CD4-positive, CD25-positive, alpha-beta regulatory T cell (primary cell): ENCODE results near the gene UBR4. TPM values are rescaled to one million over a fixed set of nuclear protein-coding genes. Genes with fewer than 3 reads are reported as not detected.
"Not testable (repeated sequence)": the region's sequence is repeated elsewhere in the genome, so short reads cannot be mapped to it uniquely, and the experiment has no call there.

Source experiments
- ATAC-seq, 2 donors: fragments of 150-1000 bp; cut with Tn5 transposase; one replicate each; pipeline ENCODE4 v1.10.0; 2021; ENCODE audit warnings: low read depth in 2 of 2, moderate number of reproducible peaks in 2 of 2, moderate library complexity in 1 of 2
- DNase-seq, 3 donors: peaks; one replicate each; pipeline versions ENCODE4 v3.0.0 to v3.0.0-alpha.2; 2012 to 2022; ENCODE audit warnings: mixed read lengths in 1 of 3
- H3K27ac ChIP-seq: one replicate; pipeline ENCODE4 v1.7.0; 2013; ENCODE audit warnings: mild to moderate bottlenecking, low read length; ENCODE audit not compliant: insufficient read depth, poor library complexity, severe bottlenecking
- H3K27me3 ChIP-seq: one replicate; pipeline ENCODE4 v1.7.0; 2013; ENCODE audit warnings: low read length; ENCODE audit not compliant: control insufficient read depth, insufficient read depth
- H3K36me3 ChIP-seq: one replicate; pipeline ENCODE4 v1.7.0; 2013; ENCODE audit warnings: mild to moderate bottlenecking, low read length, moderate library complexity; ENCODE audit not compliant: control insufficient read depth, insufficient read depth
- H3K4me1 ChIP-seq: 2 replicates; pipeline ENCODE4 v1.7.0; 2013; ENCODE audit warnings: mild to moderate bottlenecking, low read length; ENCODE audit not compliant: insufficient read depth, control insufficient read depth, poor library complexity, severe bottlenecking
- H3K4me3 ChIP-seq: one replicate; pipeline ENCODE4 v1.7.0; 2013; ENCODE audit warnings: low read depth, mild to moderate bottlenecking, low read length, moderate library complexity
- H3K9me3 ChIP-seq, 2 experiments: 1 replicate in 1 of 2; 2 replicates in 1 of 2; pipeline ENCODE4 v1.7.0; 2013; ENCODE audit warnings: low read length in 2 of 2, mild to moderate bottlenecking in 1 of 2, moderate library complexity in 1 of 2; ENCODE audit not compliant: control insufficient read depth in 2 of 2
- H3K27ac Mint-ChIP-seq, 3 donors: one replicate each; pipeline ENCODE4 v1.8.0; 2020 to 2022; ENCODE audit warnings: mild to moderate bottlenecking in 3 of 3, mixed read lengths in 3 of 3, moderate library complexity in 2 of 3
- H3K27me3 Mint-ChIP-seq: one replicate; pipeline ENCODE4 v1.8.0; 2022; ENCODE audit warnings: mild to moderate bottlenecking, mixed read lengths
- H3K36me3 Mint-ChIP-seq: one replicate; pipeline ENCODE4 v1.8.0; 2020; ENCODE audit warnings: mixed read lengths
- H3K4me1 Mint-ChIP-seq, 4 donors: one replicate each; pipeline ENCODE4 v1.8.0; 2020 to 2022; ENCODE audit warnings: mixed read lengths in 4 of 4, mild to moderate bottlenecking in 1 of 4
- H3K4me3 Mint-ChIP-seq, 4 donors: one replicate each; pipeline ENCODE4 v1.8.0; 2020 to 2022; ENCODE audit warnings: mild to moderate bottlenecking in 4 of 4, mixed read lengths in 4 of 4, moderate library complexity in 3 of 4
- H3K9me3 Mint-ChIP-seq, 7 donors: one replicate each; pipeline ENCODE4 v1.8.0; 2020 to 2022; ENCODE audit warnings: mixed read lengths in 7 of 7, mild to moderate bottlenecking in 3 of 7, moderate library complexity in 2 of 7
- polyA plus RNA-seq, 4 donors: library from polyadenylated mRNA; unstranded; fragments of 300-500 nt; fragmentation: Illumina TruSeq; gene quantifications; one replicate each; pipeline ENCODE4 v1.2.3, GENCODE V29; 2021
- total RNA-seq: library from RNA; stranded (reverse); gene quantifications from one replicate; pipeline ENCODE4 v1.2.3, GENCODE V29; 2022

UBR4 gene
- total RNA-seq, result 173 TPM
- polyA plus RNA-seq, result 10 to 100 TPM in 3 of 4 donors, 1 to 10 TPM in 1; 9.9 to 17.2 (median 12.2) TPM

GRCh38 chr1:19209990-19210771 is at the start of gene UBR4:
Gene UBR4, minus strand, starts transcription at chr1:19210266. Its CDS starts 18 bp downstream, at chr1:19210248.
- Mint-ChIP-seq H3K4me3 (peak within 1 kb of the TSS; percentile 96 to 97 (median 96)), H3K27me3 (peaks cover 4% of the 10 kb centered on the region), H3K36me3 (peaks cover 8% of the 10 kb centered on the region), H3K4me1 (peaks cover 19 to 87% (median 60%) of the 10 kb centered on the region in 4 donors), H3K27ac (peak within 1 kb of the TSS; percentile 99 to 100 (median 99)), H3K9me3 (peaks cover 0 to 2% (median 0%) of the 10 kb centered on the region in 7 donors)
- H3K27me3 ChIP-seq, result no peaks in the 10 kb centered on the region
- no peaks in the 10 kb centered on the region for H3K9me3 ChIP-seq
- peak within 1 kb of the TSS; percentile 95 for H3K27ac ChIP-seq
- ATAC-seq, result peak; percentile 90 to 96
- H3K4me3 ChIP-seq, result peak within 1 kb of the TSS; percentile 93
- peaks cover 52% of the 10 kb centered on the region for H3K4me1 ChIP-seq
- peak; percentile 96 to 97 (median 96) for DNase-seq
- peaks cover 8% of the 10 kb centered on the region for H3K36me3 ChIP-seq

DNA sequence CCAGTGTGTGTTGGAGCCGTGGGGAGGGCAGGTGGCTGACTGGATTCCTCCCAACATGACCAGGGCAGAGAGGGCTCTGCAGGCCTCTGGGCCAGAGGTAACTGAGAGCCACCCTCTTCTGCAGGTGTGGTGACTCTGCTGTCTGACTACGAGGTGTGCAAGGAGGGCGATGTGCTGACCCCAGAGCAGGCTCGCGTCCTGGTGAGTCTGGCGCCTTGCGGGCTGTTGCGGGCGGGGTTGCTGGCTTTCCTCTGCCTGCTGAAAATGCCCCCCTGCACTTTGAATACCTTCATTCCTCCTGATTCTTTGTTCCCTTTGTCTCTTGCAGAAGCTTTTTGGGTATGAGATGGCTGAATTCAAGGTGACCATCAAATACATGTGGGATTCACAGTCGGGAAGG is 48.3 kb upstream of the UBR4 start:
- no peak for DNase-seq
- H3K27me3 Mint-ChIP-seq, result no peaks in the 10 kb centered on the region
- Histone ChIP-seq H3K27me3 (no peaks in the 10 kb centered on the region), H3K9me3 (no peaks in the 10 kb centered on the region), H3K27ac (no peak overlapping the region), H3K4me1 (peaks cover 5% of the 10 kb centered on the region), H3K36me3 (peaks cover 53% of the 10 kb centered on the region), H3K4me3 (no peak overlapping the region)
- H3K27ac Mint-ChIP-seq, result no peak overlapping the region
- peak overlapping the region in 1 of 4 donors; percentile 35 for H3K4me3 Mint-ChIP-seq
- H3K9me3 Mint-ChIP-seq, result no peaks in the 10 kb centered on the region
- H3K36me3 Mint-ChIP-seq, result peaks cover 5% of the 10 kb centered on the region
- no peak for ATAC-seq
- peaks cover 0 to 18% (median 8%) of the 10 kb centered on the region in 4 donors for H3K4me1 Mint-ChIP-seq

DNA sequence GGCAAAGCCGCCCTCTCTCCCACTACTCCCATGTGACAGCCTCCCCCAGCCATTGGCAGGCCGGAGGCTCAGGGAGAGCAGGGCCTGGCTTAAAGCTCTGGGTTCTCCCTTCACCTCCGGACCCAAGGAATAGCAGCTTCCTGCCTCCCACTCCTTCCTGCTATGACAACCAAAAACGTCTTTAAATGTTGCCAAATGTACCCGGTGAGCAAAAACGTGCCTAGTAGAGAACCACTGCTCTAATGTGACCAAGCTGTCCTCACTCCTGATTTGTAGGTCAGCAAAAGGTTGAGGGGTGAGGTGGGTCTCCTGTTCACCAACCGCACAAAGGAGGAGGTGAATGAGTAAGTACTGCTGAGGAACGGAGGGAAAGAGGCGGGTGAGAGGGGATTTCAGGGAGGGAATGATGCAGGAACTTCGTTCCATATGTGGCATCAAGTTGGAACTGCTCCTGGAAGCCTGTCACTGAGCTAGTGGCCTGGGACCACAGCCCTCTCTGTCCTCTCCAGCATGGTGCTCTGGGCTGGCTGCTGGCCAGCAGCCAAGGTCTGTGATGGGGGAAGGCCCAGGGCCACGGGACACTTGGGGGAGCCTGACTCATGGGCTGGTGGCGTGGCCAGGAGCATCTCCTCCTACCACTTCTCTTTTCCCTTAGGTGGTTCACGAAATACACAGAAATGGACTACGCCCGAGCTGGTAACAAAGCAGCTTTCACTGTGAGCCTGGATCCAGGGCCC is 47.3 kb upstream of the UBR4 start:
- ATAC-seq (no peak), DNase-seq (no peak)
- no peaks in the 10 kb centered on the region for H3K27me3 Mint-ChIP-seq
- Histone ChIP-seq H3K4me3 (no peak overlapping the region), H3K36me3 (peaks cover 53% of the 10 kb centered on the region), H3K27ac (no peak overlapping the region), H3K27me3 (no peaks in the 10 kb centered on the region), H3K4me1 (peaks cover 15% of the 10 kb centered on the region), H3K9me3 (no peaks in the 10 kb centered on the region)
- H3K27ac Mint-ChIP-seq, result peak overlapping the region in 1 of 3 donors; percentile 51
- peaks cover 6 to 25% (median 14%) of the 10 kb centered on the region in 4 donors for H3K4me1 Mint-ChIP-seq
- peak overlapping the region in 2 of 4 donors; percentile 5 to 36 for H3K4me3 Mint-ChIP-seq
- no peaks in the 10 kb centered on the region for H3K9me3 Mint-ChIP-seq
- peaks cover 5% of the 10 kb centered on the region for H3K36me3 Mint-ChIP-seq

- Histone ChIP-seq H3K36me3 (peaks cover 53% of the 10 kb centered on the region), H3K4me1 (peaks cover 22% of the 10 kb centered on the region)
- not testable (repeated sequence) for ATAC-seq, H3K9me3 Mint-ChIP-seq, H3K9me3 ChIP-seq, H3K27ac ChIP-seq, H3K4me3 Mint-ChIP-seq, H3K27me3 ChIP-seq, H3K27ac Mint-ChIP-seq, H3K4me3 ChIP-seq, H3K36me3 Mint-ChIP-seq, H3K27me3 Mint-ChIP-seq, DNase-seq
- peaks cover 6 to 33% (median 16%) of the 10 kb centered on the region in 4 donors for H3K4me1 Mint-ChIP-seq
These were observed 46.2 kb upstream of the UBR4 start for GRCh38 chr1:19256301-19256700.

GRCh38 chr1:19255288-19255687 is 45.2 kb upstream of the UBR4 start:
- Histone ChIP-seq H3K9me3 (no peaks in the 10 kb centered on the region), H3K27ac (no peak overlapping the region), H3K4me3 (no peak overlapping the region), H3K36me3 (peaks cover 47% of the 10 kb centered on the region), H3K27me3 (no peaks in the 10 kb centered on the region), H3K4me1 (peaks cover 30% of the 10 kb centered on the region)
- Mint-ChIP-seq H3K36me3 (peaks cover 5% of the 10 kb centered on the region), H3K9me3 (no peaks in the 10 kb centered on the region), H3K4me1 (peaks cover 6 to 42% (median 25%) of the 10 kb centered on the region in 4 donors), H3K27me3 (no peaks in the 10 kb centered on the region), H3K4me3 (no peak overlapping the region), H3K27ac (no peak overlapping the region)
- DNase-seq (no peak), ATAC-seq (no peak)

DNA sequence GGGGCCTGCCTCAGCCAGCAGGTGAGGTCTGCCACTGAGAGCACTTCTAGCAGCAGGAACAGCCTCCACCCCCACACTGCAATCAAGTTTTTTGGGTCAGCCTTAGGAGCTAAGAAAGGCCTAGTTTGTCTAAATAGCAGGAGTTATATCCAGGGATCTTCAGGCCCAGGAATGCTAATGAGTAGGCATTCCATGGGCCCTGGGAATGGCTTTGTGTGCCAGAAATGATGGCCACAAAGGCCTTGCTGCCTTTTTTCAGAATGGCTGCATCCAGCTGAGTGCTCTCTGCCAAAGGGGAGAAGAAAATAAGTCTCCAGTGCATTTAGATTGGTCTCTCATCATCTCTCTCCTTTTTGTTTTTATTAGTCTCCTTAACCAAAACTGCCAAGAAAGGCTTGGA is 44.4 kb upstream of the UBR4 start:
- H3K36me3 Mint-ChIP-seq, result peaks cover 5% of the 10 kb centered on the region
- no peaks in the 10 kb centered on the region for H3K9me3 ChIP-seq
- H3K27ac Mint-ChIP-seq, result no peak overlapping the region

DNA sequence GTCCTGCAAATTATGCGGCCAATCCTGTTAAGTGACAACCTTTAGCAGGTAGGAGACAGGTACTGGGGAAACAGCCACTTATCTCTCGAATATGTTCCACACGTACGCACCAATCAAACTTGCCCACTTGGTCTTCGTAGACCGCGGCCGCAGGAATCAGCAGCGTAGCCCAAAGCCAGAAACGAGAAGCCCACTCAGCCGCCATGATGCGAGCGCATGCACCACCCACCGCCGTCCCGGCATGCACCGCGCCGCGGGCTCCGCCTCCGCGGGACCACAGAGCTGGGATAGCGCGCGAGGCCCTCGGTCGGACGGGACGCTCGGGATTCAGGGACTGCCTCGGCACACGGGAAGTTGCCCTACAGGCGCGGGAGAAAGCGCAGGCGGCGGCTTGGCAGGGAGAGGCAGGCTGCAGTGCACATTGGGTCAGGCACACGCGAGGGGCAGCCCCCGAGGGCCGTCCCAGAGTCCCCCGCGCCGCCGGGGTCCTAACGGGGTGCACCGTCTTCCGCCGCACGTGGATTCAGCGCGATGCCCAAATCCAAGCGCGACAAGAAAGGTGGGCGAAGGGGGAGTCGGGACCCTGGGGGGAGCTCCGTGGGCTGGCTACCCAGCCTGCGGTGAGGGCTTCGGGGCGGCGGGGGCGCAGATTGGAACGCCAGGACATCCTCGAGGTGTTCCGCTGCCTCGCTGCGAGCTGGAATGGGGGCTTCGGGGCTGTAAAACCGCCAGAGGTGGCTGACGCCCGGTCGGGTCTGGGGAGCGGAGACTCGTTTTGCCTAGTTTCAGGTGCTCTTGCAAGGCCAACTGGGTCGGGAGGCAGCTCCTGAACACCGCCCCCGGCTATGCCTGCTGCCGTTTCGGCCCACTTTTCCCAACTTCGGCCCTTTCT is 41.5 kb upstream of the UBR4 start, which contains the start of the genes EMC1 and MRTO4:
Gene EMC1 (minus strand): TSS at position 220 of the 892 bp plus-strand sequence. CDS start 15 bp downstream, at position 205.
Gene MRTO4 (plus strand): TSS at position 501 of the 892 bp plus-strand sequence. CDS start 31 bp downstream, at position 532.
- no peaks in the 10 kb centered on the region for H3K36me3 Mint-ChIP-seq
- ATAC-seq (peak; percentile 94 to 95), DNase-seq (peak; percentile 84 to 92 (median 88))
- Histone ChIP-seq H3K36me3 (peaks cover 14% of the 10 kb centered on the region), H3K27me3 (no peaks in the 10 kb centered on the region), H3K9me3 (no peaks in the 10 kb centered on the region), H3K4me1 (peaks cover 33% of the 10 kb centered on the region), H3K4me3 (peak within 1 kb of the TSS; percentile 97), H3K27ac (peak within 1 kb of the TSS; percentile 92)
- H3K27ac Mint-ChIP-seq, result peak within 1 kb of the TSS; percentile 89 to 95 (median 94)
- no peaks in the 10 kb centered on the region for H3K27me3 Mint-ChIP-seq
- H3K4me1 Mint-ChIP-seq, result peaks cover 6 to 48% (median 22%) of the 10 kb centered on the region in 4 donors
- no peaks in the 10 kb centered on the region for H3K9me3 Mint-ChIP-seq
- peak within 1 kb of the TSS; percentile 94 to 99 (median 96) for H3K4me3 Mint-ChIP-seq

More for the DNA sequence above, 44.4 kb upstream of the UBR4 start:
- H3K4me1 Mint-ChIP-seq, result peaks cover 6 to 48% (median 27%) of the 10 kb centered on the region in 4 donors
- H3K36me3 ChIP-seq, result peaks cover 39% of the 10 kb centered on the region
- no peak overlapping the region for H3K27ac ChIP-seq
- H3K4me1 ChIP-seq, result peaks cover 33% of the 10 kb centered on the region
- no peak overlapping the region for H3K4me3 Mint-ChIP-seq
- no peaks in the 10 kb centered on the region for H3K9me3 Mint-ChIP-seq
- no peak overlapping the region for H3K4me3 ChIP-seq
- DNase-seq (no peak), ATAC-seq (no peak)
- no peaks in the 10 kb centered on the region for H3K27me3 Mint-ChIP-seq
- no peaks in the 10 kb centered on the region for H3K27me3 ChIP-seq
